CD4-positive, alpha-beta T cell treated with Interleukin-21 for 1 hour (primary cell): ENCODE results near the gene ALOX12B.
"Not testable (repeated sequence)": the region's sequence is repeated elsewhere in the genome, so short reads cannot be mapped to it uniquely, and the experiment has no call there.

Experiments used
- DNase-seq: peaks from one replicate; pipeline ENCODE4 v3.0.0-alpha.2; 2020

ALOX12B gene

GRCh38 chr17:8081876-8082275 lies 5.6 kb downstream of the ALOX12B start:
- no peak for DNase-seq

GRCh38 chr17:8080799-8081219 lies 6.7 kb downstream of the ALOX12B start:
- DNase-seq, result no peak

DNA sequence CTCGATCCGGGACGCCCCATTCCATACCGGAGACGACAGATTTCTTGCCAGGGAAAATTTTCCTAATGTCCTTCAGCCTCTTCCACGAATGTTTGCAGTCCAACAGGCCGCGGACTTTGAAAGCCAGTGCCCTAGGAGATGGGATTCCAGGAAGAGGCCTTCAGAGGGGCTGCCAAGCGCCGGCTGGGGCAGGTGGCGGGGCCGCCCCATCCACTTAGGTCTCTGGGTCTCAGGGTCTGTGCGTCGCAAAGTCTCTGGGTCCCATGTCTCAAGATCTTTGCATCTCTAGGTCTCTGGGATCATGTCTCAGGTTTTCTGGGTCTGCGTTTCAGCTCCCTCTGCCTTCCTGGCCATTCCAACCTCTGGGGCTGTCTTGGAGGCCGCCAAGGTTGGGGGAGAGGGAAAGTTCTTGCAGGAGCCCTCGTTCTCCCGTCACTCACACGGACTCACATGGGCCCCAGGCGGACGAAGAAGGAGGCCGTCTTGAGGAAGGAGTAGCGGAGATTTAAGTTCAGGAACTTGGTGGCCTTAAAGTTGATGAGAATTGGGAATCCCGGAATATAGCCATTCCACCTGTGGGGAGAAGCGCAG lies 7.2 kb downstream of the ALOX12B start:
- DNase-seq, result no peak

- DNase-seq, result peak; percentile 83
Measured at GRCh38 chr17:8079291-8080207, 8.0 kb downstream of the ALOX12B start.

GRCh38 chr17:8077939-8078338 lies 9.6 kb downstream of the ALOX12B start:
- not testable (repeated sequence) for DNase-seq

DNA sequence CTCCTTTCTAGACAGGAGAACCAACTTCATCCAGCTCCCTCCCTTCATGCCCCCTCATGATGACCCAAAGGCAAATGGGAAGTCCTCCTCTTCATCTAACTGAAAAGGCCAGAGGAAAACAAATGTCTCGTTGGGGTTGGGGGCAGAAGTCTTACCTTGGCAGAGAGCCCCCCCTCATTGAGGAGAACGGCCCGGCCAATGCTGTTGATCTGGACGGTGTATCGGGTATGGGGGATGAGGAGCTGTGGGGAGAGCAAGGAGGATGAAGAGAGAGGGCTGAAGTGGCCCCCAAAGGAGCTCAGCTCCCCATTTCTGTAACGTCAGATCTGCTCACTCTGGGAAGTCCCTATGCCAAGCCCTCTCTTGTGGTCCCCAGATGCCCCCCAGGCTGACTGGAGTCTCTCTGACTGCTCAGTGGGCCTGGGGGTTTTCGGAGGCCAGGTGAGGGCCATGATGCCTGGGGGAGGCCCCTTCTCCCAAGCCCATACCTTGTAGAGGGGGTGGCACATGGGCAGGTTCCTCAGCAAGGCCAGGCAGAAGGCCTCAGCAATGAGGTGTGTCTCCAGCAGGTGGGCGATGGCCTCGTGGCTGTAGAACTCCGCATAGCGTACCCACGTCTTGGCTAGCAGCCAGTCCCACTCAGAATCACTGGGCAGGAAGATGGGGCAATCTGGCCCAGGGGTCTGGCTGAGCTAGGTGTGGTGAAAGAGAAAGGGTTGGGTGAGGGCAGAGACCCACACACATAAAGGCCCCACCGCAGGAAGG lies 10.8 kb downstream of the ALOX12B start:
- DNase-seq, result no peak

GRCh38 chr17:8075574-8076342 lies 11.8 kb downstream of the ALOX12B start:
- no peak for DNase-seq

GRCh38 chr17:8075081-8075480 lies 12.4 kb downstream of the ALOX12B start:
- no peak for DNase-seq

DNA sequence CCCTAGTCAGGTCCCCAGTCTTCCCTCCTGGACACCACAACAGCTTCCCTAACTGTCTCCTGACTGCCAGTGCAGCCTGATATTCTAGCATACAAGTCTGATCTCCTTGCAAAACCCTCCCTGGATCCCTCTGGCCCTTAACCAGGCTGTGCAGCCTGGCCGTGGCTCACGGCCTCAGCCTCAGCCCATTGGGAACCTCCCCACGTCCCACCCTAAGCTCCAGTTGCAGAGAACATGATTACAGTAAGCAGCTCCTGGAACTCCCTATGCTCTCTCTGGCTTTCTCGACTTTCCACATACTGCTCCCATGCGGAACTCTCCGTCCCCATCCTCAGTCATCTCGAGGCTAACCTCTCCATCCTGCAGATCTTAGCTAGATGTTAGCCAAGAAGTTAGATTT lies 13.0 kb downstream of the ALOX12B start:
- no peak for DNase-seq

- DNase-seq, result peak; percentile 88
Measured at GRCh38 chr17:8073627-8074484, 13.7 kb downstream of the ALOX12B start.

GRCh38 chr17:8072729-8073461 lies 14.6 kb downstream of the ALOX12B start:
- DNase-seq, result peak; percentile 38

GRCh38 chr17:8072341-8072728 lies 15.2 kb downstream of the ALOX12B start:
- DNase-seq, result no peak

- DNase-seq, result no peak
Measured at GRCh38 chr17:8071496-8071895, 16.0 kb downstream of the ALOX12B start.

GRCh38 chr17:8069587-8069860 lies 18.0 kb downstream of the ALOX12B start:
- DNase-seq, result no peak

DNA sequence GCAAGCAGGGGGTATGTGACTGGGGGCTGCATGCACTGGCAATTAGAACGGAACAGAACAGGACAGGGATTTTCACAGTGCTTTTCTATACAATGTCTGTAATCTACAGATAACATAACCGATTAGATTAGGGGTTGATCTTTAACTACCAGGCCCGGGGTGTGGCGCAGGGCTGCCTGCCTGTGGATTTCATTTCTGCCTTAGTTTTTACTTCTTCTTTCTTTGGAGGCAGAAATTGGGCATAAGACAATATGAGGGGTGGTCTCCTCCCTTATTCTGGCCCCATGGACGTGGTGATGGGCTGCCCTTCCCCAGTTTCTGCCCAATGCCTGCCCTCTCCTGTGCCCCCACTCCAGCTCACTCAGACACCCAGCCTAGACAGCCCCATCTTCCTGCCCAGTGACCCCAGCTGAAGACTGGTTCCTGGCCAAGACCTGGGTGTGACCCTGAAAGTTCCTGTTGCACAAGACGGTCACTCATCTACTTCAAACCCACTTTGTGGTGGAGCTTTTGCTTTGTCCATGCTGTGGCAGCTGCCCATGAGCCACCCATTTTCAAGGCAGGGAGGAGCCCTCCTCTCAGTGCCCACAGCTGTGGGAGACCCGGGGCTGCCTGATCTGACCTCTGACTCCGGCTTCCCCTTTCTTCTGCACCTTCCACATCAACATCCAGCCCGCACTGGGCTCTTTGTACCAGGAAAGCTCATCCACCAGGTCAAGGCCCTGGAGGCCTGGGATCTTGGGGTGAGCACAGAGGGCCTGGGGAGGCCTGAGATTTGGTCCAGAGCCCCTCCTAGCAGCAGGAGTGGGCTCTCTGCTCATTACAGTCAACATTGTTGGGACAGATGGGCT lies 18.6 kb downstream of the ALOX12B start:
- DNase-seq, result no peak

- DNase-seq, result no peak
Measured at GRCh38 chr17:8067806-8068205, 19.7 kb downstream of the ALOX12B start.

- no peak for DNase-seq
Measured at GRCh38 chr17:8066841-8067775, 20.4 kb downstream of the ALOX12B start.

DNA sequence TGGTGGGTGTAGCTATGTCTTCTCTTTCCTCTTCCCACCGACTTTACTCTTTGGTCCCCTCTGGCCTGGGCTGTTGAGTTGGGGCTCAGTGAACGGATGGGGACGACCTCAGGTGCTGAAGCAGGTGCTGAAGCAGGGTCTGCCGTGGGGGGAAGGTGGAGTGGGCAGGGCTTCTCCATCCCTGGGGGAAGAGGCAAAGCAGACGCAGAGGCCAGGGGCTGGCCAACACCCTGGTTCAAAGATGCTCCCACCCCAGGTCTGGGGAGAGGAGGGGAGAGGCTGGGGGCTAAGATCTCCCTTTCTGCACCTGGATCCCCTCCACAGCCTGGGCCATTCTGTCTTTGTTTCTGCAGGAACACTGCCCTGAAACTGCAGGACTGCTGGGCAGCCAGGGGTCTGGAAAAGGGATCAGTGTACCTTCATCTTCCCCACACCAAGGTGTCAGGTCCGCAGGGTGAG lies 22.9 kb downstream of the ALOX12B start:
- no peak for DNase-seq
